Hepatocyte (in vitro differentiated cells): Measurements from ENCODE around the gene TIGD1. TPM values are rescaled to one million over a fixed set of nuclear protein-coding genes. Genes with fewer than 3 reads are reported as not detected.

Experiments used
- DNase-seq: peaks from one replicate; pipeline ENCODE4 v3.0.0-alpha.2; 2016; ENCODE audit warnings: low spot score
- H2AFZ ChIP-seq: fragments of 200-600 bp; sonication (generic); 2 replicates; pipeline ENCODE4 v1.6.0; 2016; ENCODE audit warnings: antibody characterized with exemption, mild to moderate bottlenecking
- H3K27ac ChIP-seq: fragments of 200-600 bp; sonication (generic); 2 replicates; pipeline ENCODE4 v1.5.1; 2016; ENCODE audit warnings: mild to moderate bottlenecking
- H3K27me3 ChIP-seq: fragments of 200-600 bp; sonication (generic); 2 replicates; pipeline ENCODE4 v1.6.1; 2016
- H3K36me3 ChIP-seq: fragments of 200-600 bp; sonication (generic); replicated peaks from 2 replicates; pipeline ENCODE4 v1.5.1; 2016; ENCODE audit warnings: low read depth; ENCODE audit not compliant: insufficient read depth
- H3K4me1 ChIP-seq: fragments of 200-600 bp; sonication (generic); 2 replicates; pipeline ENCODE4 v1.5.1; 2016; ENCODE audit warnings: mild to moderate bottlenecking, moderate library complexity; ENCODE audit not compliant: insufficient read depth
- H3K4me2 ChIP-seq: fragments of 200-600 bp; sonication (generic); 2 replicates; pipeline ENCODE4 v1.6.0; 2016
- H3K4me3 ChIP-seq: fragments of 200-600 bp; sonication (generic); 2 replicates; pipeline ENCODE4 v1.5.1; 2016; ENCODE audit warnings: mild to moderate bottlenecking
- H3K79me2 ChIP-seq: fragments of 200-600 bp; sonication (generic); 2 replicates; pipeline ENCODE4 v1.6.0; 2017; ENCODE audit warnings: mild to moderate bottlenecking
- H3K9me2 ChIP-seq: fragments of 200-600 bp; sonication (generic); replicated peaks from 2 replicates; pipeline ENCODE4 v1.6.0; 2017; ENCODE audit warnings: mild to moderate bottlenecking; ENCODE audit not compliant: insufficient read depth
- H3K9me3 ChIP-seq: fragments of 200-600 bp; sonication (generic); 2 replicates; pipeline ENCODE4 v1.5.1; 2016; ENCODE audit warnings: low read depth, mild to moderate bottlenecking
- H4K20me1 ChIP-seq: fragments of 200-600 bp; sonication (generic); 2 replicates; pipeline ENCODE4 v1.6.0; 2016; ENCODE audit warnings: mild to moderate bottlenecking; ENCODE audit not compliant: insufficient read depth, poor library complexity, severe bottlenecking
- EZH2 ChIP-seq: fragments of 200-600 bp; sonication (generic); IDR thresholded peaks from 2 replicates; pipeline ENCODE4 v1.6.1; 2016; ENCODE audit warnings: antibody characterized with exemption, mild to moderate bottlenecking, borderline replicate concordance
- EZH2phosphoT487 ChIP-seq: fragments of 200-600 bp; sonication (generic); IDR thresholded peaks from one replicate; pipeline ENCODE4 v1.6.1; 2018; ENCODE audit warnings: antibody characterized with exemption, mild to moderate bottlenecking, low read depth, moderate library complexity; ENCODE audit not compliant: unreplicated experiment, severe bottlenecking
- WGBS: methylation state at CpG from one replicate; pipeline ENCODE4 v1.1.6; 2016; ENCODE audit warnings: low lambda C conversion rate; ENCODE audit errors: missing lambda C conversion rate; 5-methylcytosine and 5-hydroxymethylcytosine counted together
- polyA plus RNA-seq: library from polyadenylated mRNA; unstranded; fragments of >200 nt; fragmentation: Nextera tagmentation; extraction: Ambion mirVana; gene quantifications from 2 replicates; pipeline ENCODE4 v1.2.1, GENCODE V29; 2016
- total RNA-seq: library from RNA; depleted of rRNA; stranded (reverse); fragments of >200 nt; gene quantifications from 2 replicates; pipeline ENCODE4 v1.2.3, GENCODE V29; 2014
- TF ChIP-seq, protein P1 (sequence below): fragments of 200-600 bp; sonication (generic); IDR thresholded peaks from 2 replicates; pipeline ENCODE4 v1.5.1; 2016; ENCODE audit warnings: antibody characterized with exemption, mild to moderate bottlenecking; ENCODE audit not compliant: poor library complexity

The TIGD1 gene
- total and polyA plus RNA-seq, 2 experiments from 2014 or later = 6.2 to 9.1 TPM

DNA sequence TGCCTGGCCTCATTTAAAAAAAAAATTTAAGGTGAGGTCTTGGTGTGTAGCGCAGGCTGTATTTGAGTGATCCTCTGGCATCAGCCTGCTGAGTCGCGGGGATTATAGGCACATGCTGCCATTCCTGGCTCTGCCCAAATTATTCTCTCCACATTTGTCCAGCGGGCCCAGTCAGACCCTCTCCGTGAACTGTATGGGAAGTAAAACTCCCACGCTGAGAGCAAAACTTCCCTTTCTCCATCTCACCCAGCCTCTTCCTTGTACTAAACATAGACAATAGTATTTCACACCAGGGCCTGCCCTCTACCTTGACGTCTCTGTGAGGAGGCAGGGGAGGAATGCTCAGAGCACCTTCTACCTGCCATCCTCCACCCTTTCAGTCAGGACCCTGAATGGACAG lies 37.2 kb upstream of the TIGD1 start:
- no peaks in the 10 kb centered on the region for H4K20me1 ChIP-seq
- H3K9me2 ChIP-seq = no peaks in the 10 kb centered on the region
- H3K4me2 ChIP-seq = no peak overlapping the region
- H3K27ac ChIP-seq = no peak overlapping the region
- H3K4me3 ChIP-seq = no peak overlapping the region
- H3K27me3 ChIP-seq = no peaks in the 10 kb centered on the region
- no peak overlapping the region for H2AFZ ChIP-seq
- TF ChIP-seq, protein P1, sequence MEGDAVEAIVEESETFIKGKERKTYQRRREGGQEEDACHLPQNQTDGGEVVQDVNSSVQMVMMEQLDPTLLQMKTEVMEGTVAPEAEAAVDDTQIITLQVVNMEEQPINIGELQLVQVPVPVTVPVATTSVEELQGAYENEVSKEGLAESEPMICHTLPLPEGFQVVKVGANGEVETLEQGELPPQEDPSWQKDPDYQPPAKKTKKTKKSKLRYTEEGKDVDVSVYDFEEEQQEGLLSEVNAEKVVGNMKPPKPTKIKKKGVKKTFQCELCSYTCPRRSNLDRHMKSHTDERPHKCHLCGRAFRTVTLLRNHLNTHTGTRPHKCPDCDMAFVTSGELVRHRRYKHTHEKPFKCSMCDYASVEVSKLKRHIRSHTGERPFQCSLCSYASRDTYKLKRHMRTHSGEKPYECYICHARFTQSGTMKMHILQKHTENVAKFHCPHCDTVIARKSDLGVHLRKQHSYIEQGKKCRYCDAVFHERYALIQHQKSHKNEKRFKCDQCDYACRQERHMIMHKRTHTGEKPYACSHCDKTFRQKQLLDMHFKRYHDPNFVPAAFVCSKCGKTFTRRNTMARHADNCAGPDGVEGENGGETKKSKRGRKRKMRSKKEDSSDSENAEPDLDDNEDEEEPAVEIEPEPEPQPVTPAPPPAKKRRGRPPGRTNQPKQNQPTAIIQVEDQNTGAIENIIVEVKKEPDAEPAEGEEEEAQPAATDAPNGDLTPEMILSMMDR = no peak
- no peak for TF ChIP-seq EZH2phosphoT487
- no peaks in the 10 kb centered on the region for H3K79me2 ChIP-seq
- H3K4me1 ChIP-seq = no peaks in the 10 kb centered on the region
- DNase-seq = no peak
- 88% methylated on average over 7 of the region's 7 CpGs for WGBS
- H3K36me3 ChIP-seq = no peaks in the 10 kb centered on the region
- no peaks in the 10 kb centered on the region for H3K9me3 ChIP-seq

- WGBS = 82% methylated on average over 5 of the region's 5 CpGs
- Histone ChIP-seq H3K4me3 (no peak overlapping the region), H3K4me2 (no peak overlapping the region), H3K27me3 (no peaks in the 10 kb centered on the region), H4K20me1 (no peaks in the 10 kb centered on the region), H3K9me2 (no peaks in the 10 kb centered on the region), H3K27ac (no peak overlapping the region), H2AFZ (no peak overlapping the region), H3K9me3 (no peaks in the 10 kb centered on the region), H3K36me3 (no peaks in the 10 kb centered on the region), H3K79me2 (no peaks in the 10 kb centered on the region), H3K4me1 (no peaks in the 10 kb centered on the region)
- no peak for TF ChIP-seq EZH2phosphoT487
- no peak for TF ChIP-seq EZH2
- TF ChIP-seq, protein P1 = no peak
- no peak for DNase-seq
Measured at GRCh38 chr2:232586943-232587505, 36.7 kb upstream of the TIGD1 start.

- H3K79me2 ChIP-seq = no peaks in the 10 kb centered on the region
- no peaks in the 10 kb centered on the region for H3K9me2 ChIP-seq
- no peak for TF ChIP-seq EZH2phosphoT487
- TF ChIP-seq, protein P1 = no peak
- no peak for TF ChIP-seq EZH2
- no peaks in the 10 kb centered on the region for H3K36me3 ChIP-seq
- no peak overlapping the region for H3K27ac ChIP-seq
- no peak for DNase-seq
- peaks cover 9% of the 10 kb centered on the region for H3K4me1 ChIP-seq
- H3K4me2 ChIP-seq = no peak overlapping the region
- H3K9me3 ChIP-seq = no peaks in the 10 kb centered on the region
- no peak overlapping the region for H3K4me3 ChIP-seq
- no peaks in the 10 kb centered on the region for H3K27me3 ChIP-seq
- no peak overlapping the region for H2AFZ ChIP-seq
- WGBS = 88% methylated on average over 6 of the region's 6 CpGs
- H4K20me1 ChIP-seq = no peaks in the 10 kb centered on the region
Measured at GRCh38 chr2:232584238-232584637, 33.9 kb upstream of the TIGD1 start.

DNA sequence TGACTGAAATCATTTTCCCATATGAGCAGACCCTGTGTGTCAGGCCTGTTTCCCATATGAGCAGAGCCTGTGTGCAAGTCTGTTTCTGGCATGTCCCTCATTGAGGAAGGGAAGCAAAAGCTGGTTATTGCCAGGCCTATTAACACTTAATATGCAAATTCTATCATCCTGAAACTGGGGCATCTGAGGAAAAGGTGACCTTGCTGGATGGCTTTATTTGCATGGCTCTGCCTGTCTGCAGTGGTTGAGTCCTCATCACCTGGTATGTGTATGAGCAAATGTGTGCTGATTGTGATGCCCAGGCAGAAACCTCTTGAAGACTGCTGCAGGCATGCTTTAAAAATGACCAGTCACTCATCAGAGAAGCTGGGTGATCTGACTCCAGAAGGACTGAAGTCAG lies 31.4 kb upstream of the TIGD1 start:
- Histone ChIP-seq H3K27ac (no peak overlapping the region), H2AFZ (no peak overlapping the region), H3K9me3 (no peaks in the 10 kb centered on the region), H3K27me3 (no peaks in the 10 kb centered on the region), H3K79me2 (no peaks in the 10 kb centered on the region), H3K4me3 (no peak overlapping the region), H3K4me2 (no peak overlapping the region), H3K9me2 (no peaks in the 10 kb centered on the region), H3K36me3 (no peaks in the 10 kb centered on the region), H3K4me1 (peaks cover 9% of the 10 kb centered on the region), H4K20me1 (no peaks in the 10 kb centered on the region)
- TF ChIP-seq, protein P1 = no peak
- TF ChIP-seq EZH2phosphoT487 = no peak
- no peak for TF ChIP-seq EZH2
- DNase-seq = no peak
